ENCODE measurements around the gene FBXL17.

GRCh38 chr5:108341866-108342265 is 40.0 kb downstream of the FBXL17 start:
- TF ChIP-seq ZBTB33 (IDR thresholded peaks at IDR 0.05) (no peak), RAD21 (IDR thresholded peaks at IDR 0.05) (no peak), CTCF (IDR thresholded peaks at IDR 0.05; ENCODE audit: low read depth, low read length, missing input control) (no peak), FOXA1 (IDR thresholded peaks at IDR 0.05) (no peak), JUND (IDR thresholded peaks at IDR 0.05) (no peak), RXRA (IDR thresholded peaks at IDR 0.05) (no peak), REST (IDR thresholded peaks at IDR 0.05) (no peak), GABPA (IDR thresholded peaks at IDR 0.05 in 1 of 2, conservative IDR thresholded peaks at IDR 0.05 in 1 of 2) (no peak), ATF3 (IDR thresholded peaks at IDR 0.05) (no peak)

Measured in liver (tissue), 3 donors.